K562 (cell line): ENCODE data around the gene KIAA0825. TPM values are rescaled to one million over a fixed set of nuclear protein-coding genes. Genes with fewer than 3 reads are reported as not detected.

ENCODE experiments used
- ATAC-seq: fragments of 200-7000 bp; cut with Tn5 transposase; 3 replicates; pipeline ENCODE4 v1.9.1; 2020; ENCODE audit warnings: moderate library complexity
- BruUV-seq: library from RNA; stranded (reverse); fragments of 400-500 nt; replicated peaks from 2 replicates; lab custom pipeline; 2021; lab: Mats Ljungman, UMichigan
- CTCF ChIA-PET: fragments of 300-600 bp; formaldehyde crosslinking; extraction: SDS; loops from one replicate; lab custom pipeline; 2021; ENCODE audit warnings: low intra/inter-chr PET ratio; lab: Yijun Ruan, JAX
- POLR2A ChIA-PET: fragments of 300-600, 350-650 bp; sonication (Branson Sonifier 250); formaldehyde crosslinking; extraction: SDS; loops from one replicate; lab custom pipeline; 2021; ENCODE audit warnings: antibody characterized with exemption, inconsistent platforms; lab: Yijun Ruan, JAX
- DNase-seq, 4 experiments: peaks; one replicate each; pipeline versions ENCODE4 v3.0.0 to v3.0.0-alpha.2; 2011 to 2018; ENCODE audit warnings: low spot score in 3 of 4, mixed read lengths in 3 of 4; ENCODE audit errors: extremely low read depth in 1 of 4
- FAIRE-seq: peaks from 2 replicates; lab custom pipeline; 2011; peaks lifted over from hg19 to GRCh38; lab: Jason Lieb, UNC
- H2AFZ ChIP-seq: 2 replicates; pipeline ENCODE4 v1.6.0; 2011; ENCODE audit warnings: low read depth, low read length, control low read depth, inconsistent platforms
- H3K27ac ChIP-seq: fragments of 200-600 bp; 3 replicates; pipeline ENCODE4 v1.8.0; 2011; ENCODE audit warnings: low read depth, mild to moderate bottlenecking, control low read depth, inconsistent platforms, low read length, moderate library complexity, mixed read lengths; ENCODE audit errors: extremely low read depth
- H3K27me3 ChIP-seq, 2 experiments: fragments of 300-600 bp in 1 of 2; 2 replicates in 1 of 2; 3 replicates in 1 of 2; pipeline versions ENCODE4 v1.6.0 to v1.8.0; 2011; ENCODE audit warnings: inconsistent platforms in 2 of 2, low read length in 2 of 2, mild to moderate bottlenecking in 1 of 2, mixed read lengths in 1 of 2, moderate library complexity in 1 of 2; ENCODE audit not compliant: control insufficient read depth in 2 of 2, insufficient read depth in 2 of 2
- H3K36me3 ChIP-seq: fragments of 300-600 bp; 3 replicates; pipeline ENCODE4 v1.8.0; 2011; ENCODE audit warnings: mild to moderate bottlenecking, low read length, inconsistent platforms; ENCODE audit not compliant: control insufficient read depth, insufficient read depth
- H3K4me1 ChIP-seq, 2 experiments: fragments of 200-600 bp in 1 of 2; replicated peaks in 1 of 2; 2 replicates in 1 of 2; 3 replicates in 1 of 2; pipeline versions ENCODE4 v1.5.1 to v1.8.0; 2011; ENCODE audit warnings: inconsistent platforms in 2 of 2, low read length in 2 of 2, mild to moderate bottlenecking in 1 of 2, mixed read lengths in 1 of 2, moderate library complexity in 1 of 2; ENCODE audit not compliant: control insufficient read depth in 2 of 2, insufficient read depth in 2 of 2
- H3K4me2 ChIP-seq: 2 replicates; pipeline ENCODE4 v1.6.1; 2011; ENCODE audit warnings: low read length, control low read depth, inconsistent platforms, mixed read lengths; ENCODE audit not compliant: insufficient read depth
- H3K4me3 ChIP-seq: fragments of 200-600 bp; sonication (generic), shearing (Covaris generic); 2 replicates; pipeline ENCODE4 v1.5.1; 2016; ENCODE audit warnings: control low read depth, inconsistent platforms
- H3K79me2 ChIP-seq: fragments of 200-600 bp; 3 replicates; pipeline ENCODE4 v1.8.0; 2011; ENCODE audit warnings: low read length, inconsistent platforms; ENCODE audit not compliant: control insufficient read depth, insufficient read depth
- H3K9ac ChIP-seq, 2 experiments: 2 replicates each; pipeline versions ENCODE4 v1.6.0 to v1.6.1; 2011; ENCODE audit warnings: low read depth in 2 of 2, low read length in 2 of 2, control low read depth in 1 of 2, inconsistent platforms in 1 of 2, mild to moderate bottlenecking in 1 of 2, mixed read lengths in 1 of 2; ENCODE audit not compliant: insufficient read depth in 1 of 2
- H3K9me1 ChIP-seq: one replicate; pipeline ENCODE4 v1.6.0; 2011; ENCODE audit warnings: inconsistent platforms, mild to moderate bottlenecking, low read length, moderate library complexity; ENCODE audit not compliant: control insufficient read depth, insufficient read depth
- H3K9me3 ChIP-seq: replicated peaks from 2 replicates; pipeline ENCODE4 v1.5.1; 2011; ENCODE audit warnings: low read depth, low read length, inconsistent platforms; ENCODE audit not compliant: control insufficient read depth, insufficient read depth
- H4K20me1 ChIP-seq: replicated peaks from 2 replicates; pipeline ENCODE4 v1.6.1; 2011; ENCODE audit warnings: low read length, inconsistent platforms, mixed read lengths; ENCODE audit not compliant: control insufficient read depth, insufficient read depth
- CEBPG ChIP-seq, 3 experiments: fragments of 200-800 bp in 1 of 3; sonication (Bioruptor generic) in 1 of 3; sonication (generic) in 1 of 3; formaldehyde crosslinking in 1 of 3; IDR thresholded peaks in 2 of 3; conservative IDR thresholded peaks in 1 of 3; 2 replicates each; pipeline versions ENCODE4 v1.6.1 to v1.8.0; 2016 to 2022; ENCODE audit warnings: missing compliant biosample characterization in 2 of 3, missing genetic modification characterization in 2 of 3, mild to moderate bottlenecking in 1 of 3, missing genetic modification reagents in 1 of 3
- NUFIP1 ChIP-seq: fragments of 450-650 bp; IDR thresholded peaks from 2 replicates; pipeline ENCODE4 v1.6.1; 2018; ENCODE audit not compliant: partially characterized antibody
- ZNF589 ChIP-seq: fragments of 200-800 bp; sonication (Bioruptor generic); IDR thresholded peaks from 2 replicates; pipeline ENCODE4 v1.6.1; 2016; ENCODE audit warnings: low read depth, missing genetic modification characterization, missing compliant biosample characterization
- WGBS: fragments of 100-300 bp; shearing (Covaris generic); methylation state at CpG from one replicate; pipeline ENCODE4 v1.1.6; 2016; ENCODE audit warnings: low coverage, mixed read lengths; ENCODE audit not compliant: insufficient coverage; ENCODE audit errors: missing lambda C conversion rate; 5-methylcytosine and 5-hydroxymethylcytosine counted together
- in situ Hi-C: fragments of 300-500 bp; cut with MboI; formaldehyde crosslinking; loops from 4 replicates; pipeline ENCODE4 v1.15.0; 2018; ENCODE audit warnings: inconsistent platforms, mixed read lengths
- intact Hi-C: fragments of 100-400 bp; cut with micrococcal nuclease; formaldehyde crosslinking; loops from 2 replicates; pipeline ENCODE4 v1.14.2; 2022
- polyA plus RNA-seq, 8 experiments: library from polyadenylated mRNA; depleted of rRNA in 4 of 8; stranded (reverse) in 5 of 8; unstranded in 3 of 8; fragments of >200 nt; fragmentation: Nextera tagmentation in 2 of 8; fragmentation: Illumina TruSeq in 1 of 8; extraction: Ambion mirVana in 2 of 8; extraction: Trizol in 1 of 8; gene quantifications; 2 replicates each; pipeline versions ENCODE4 v1.2.1 to v1.2.3, GENCODE V29; 2011 to 2014; ENCODE audit warnings: inconsistent platforms in 1 of 8, missing spikeins in 1 of 8
- total RNA-seq, 7 experiments: library from RNA; depleted of rRNA in 6 of 7; stranded (reverse); fragments of >200 nt in 6 of 7; fragmentation: Illumina TruSeq in 2 of 7; extraction: Trizol in 2 of 7; gene quantifications; 2 replicates each; pipeline versions ENCODE4 v1.2.1 to v1.2.3, GENCODE V29; 2011 to 2021; ENCODE audit warnings: low replicate concordance in 1 of 7
- TF ChIP-seq, protein P1 (sequence below): fragments of 250-450 bp; sonication (Bioruptor Pico); IDR thresholded peaks from 2 replicates; pipeline ENCODE4 v1.4.0; 2020
- TF ChIP-seq, protein P2 (sequence below): fragments of 450-650 bp; formaldehyde crosslinking; IDR thresholded peaks from 2 replicates; pipeline ENCODE4 v1.4.0; 2020; ENCODE audit warnings: mild to moderate bottlenecking, mixed read lengths

The KIAA0825 gene
- total and polyA plus RNA-seq, 9 of the 15 experiments (the other 6 are each of a cell fraction or from before 2014, with no cell fraction given) = 0.05 to 0.36 (median 0.16) TPM; not detected in 1

DNA sequence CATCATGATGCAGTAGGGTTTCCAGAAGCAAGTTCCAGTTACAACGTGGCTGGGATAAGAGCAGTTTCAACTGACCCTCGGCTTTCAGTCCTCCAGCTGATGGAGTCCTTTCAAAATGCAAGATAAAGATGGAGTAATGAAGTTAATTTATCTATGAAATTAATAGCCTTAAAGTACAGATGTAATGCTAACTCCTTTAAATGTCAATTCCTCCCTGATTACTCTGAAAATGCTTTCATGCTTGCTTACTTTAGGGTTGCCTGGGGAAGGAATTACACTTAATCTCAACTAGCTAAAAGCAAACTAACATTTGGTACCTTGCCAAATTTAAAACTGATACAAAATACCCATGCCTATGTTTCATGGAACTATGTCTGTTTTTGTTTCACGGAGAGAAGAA, 178.4 kb downstream of the KIAA0825 start (continued):
- TF ChIP-seq, protein P1, sequence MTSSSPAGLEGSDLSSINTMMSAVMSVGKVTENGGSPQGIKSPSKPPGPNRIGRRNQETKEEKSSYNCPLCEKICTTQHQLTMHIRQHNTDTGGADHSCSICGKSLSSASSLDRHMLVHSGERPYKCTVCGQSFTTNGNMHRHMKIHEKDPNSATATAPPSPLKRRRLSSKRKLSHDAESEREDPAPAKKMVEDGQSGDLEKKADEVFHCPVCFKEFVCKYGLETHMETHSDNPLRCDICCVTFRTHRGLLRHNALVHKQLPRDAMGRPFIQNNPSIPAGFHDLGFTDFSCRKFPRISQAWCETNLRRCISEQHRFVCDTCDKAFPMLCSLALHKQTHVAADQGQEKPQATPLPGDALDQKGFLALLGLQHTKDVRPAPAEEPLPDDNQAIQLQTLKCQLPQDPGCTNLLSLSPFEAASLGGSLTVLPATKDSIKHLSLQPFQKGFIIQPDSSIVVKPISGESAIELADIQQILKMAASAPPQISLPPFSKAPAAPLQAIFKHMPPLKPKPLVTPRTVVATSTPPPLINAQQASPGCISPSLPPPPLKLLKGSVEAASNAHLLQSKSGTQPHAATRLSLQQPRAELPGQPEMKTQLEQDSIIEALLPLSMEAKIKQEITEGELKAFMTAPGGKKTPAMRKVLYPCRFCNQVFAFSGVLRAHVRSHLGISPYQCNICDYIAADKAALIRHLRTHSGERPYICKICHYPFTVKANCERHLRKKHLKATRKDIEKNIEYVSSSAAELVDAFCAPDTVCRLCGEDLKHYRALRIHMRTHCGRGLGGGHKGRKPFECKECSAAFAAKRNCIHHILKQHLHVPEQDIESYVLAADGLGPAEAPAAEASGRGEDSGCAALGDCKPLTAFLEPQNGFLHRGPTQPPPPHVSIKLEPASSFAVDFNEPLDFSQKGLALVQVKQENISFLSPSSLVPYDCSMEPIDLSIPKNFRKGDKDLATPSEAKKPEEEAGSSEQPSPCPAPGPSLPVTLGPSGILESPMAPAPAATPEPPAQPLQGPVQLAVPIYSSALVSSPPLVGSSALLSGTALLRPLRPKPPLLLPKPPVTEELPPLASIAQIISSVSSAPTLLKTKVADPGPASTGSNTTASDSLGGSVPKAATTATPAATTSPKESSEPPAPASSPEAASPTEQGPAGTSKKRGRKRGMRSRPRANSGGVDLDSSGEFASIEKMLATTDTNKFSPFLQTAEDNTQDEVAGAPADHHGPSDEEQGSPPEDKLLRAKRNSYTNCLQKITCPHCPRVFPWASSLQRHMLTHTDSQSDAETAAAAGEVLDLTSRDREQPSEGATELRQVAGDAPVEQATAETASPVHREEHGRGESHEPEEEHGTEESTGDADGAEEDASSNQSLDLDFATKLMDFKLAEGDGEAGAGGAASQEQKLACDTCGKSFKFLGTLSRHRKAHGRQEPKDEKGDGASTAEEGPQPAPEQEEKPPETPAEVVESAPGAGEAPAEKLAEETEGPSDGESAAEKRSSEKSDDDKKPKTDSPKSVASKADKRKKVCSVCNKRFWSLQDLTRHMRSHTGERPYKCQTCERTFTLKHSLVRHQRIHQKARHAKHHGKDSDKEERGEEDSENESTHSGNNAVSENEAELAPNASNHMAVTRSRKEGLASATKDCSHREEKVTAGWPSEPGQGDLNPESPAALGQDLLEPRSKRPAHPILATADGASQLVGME = no peak
- no peak for TF ChIP-seq ZNF589 (CRISPR knock-in tag)
- no peak for TF ChIP-seq NUFIP1

DNA sequence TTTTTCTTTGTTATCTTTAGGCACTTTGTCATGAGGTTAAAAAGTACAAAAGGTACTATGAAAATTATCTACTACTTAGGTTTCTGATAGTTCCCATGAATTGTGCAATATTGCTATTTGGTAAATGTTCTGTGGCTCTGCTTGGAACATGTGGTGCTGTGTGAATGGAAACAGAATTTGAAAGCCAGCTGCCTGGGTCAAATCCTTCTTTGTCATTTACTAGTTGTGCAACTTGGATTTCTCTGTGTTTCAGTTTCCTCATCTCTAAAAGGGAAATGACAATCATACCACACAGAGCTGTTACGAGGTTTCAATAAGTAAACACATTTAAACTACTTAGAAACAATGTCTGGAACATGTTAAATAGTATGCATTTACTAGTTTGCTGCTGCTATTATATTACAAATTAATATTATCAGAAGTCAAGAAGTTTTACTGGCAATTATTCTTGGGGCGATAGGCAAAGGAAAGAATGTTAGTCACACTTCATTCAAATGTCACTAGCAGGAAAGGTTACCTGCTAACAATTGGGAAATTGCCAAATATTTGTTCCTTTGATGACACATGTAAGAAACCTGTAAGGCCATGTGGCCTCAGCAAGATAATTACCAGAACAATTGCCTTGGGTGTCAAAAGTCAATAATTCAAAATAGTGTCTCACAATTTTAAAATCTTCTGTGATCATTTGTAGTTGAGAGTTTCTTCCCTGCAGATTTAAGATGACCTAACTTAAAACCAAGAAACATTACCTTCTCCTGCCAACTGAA, 184.8 kb downstream of the KIAA0825 start:
- H3K36me3 ChIP-seq = no peaks in the 10 kb centered on the region
- no TSS peak for BruUV-seq
- H3K27me3 ChIP-seq = no peaks in the 10 kb centered on the region
- no peaks in the 10 kb centered on the region for H3K9me3 ChIP-seq
- H3K9me1 ChIP-seq = no peaks in the 10 kb centered on the region
- POLR2A ChIA-PET = no interaction called here
- in situ Hi-C loops = no loop called here
- no peak overlapping the region for H3K9ac ChIP-seq
- TF ChIP-seq, protein P2, sequence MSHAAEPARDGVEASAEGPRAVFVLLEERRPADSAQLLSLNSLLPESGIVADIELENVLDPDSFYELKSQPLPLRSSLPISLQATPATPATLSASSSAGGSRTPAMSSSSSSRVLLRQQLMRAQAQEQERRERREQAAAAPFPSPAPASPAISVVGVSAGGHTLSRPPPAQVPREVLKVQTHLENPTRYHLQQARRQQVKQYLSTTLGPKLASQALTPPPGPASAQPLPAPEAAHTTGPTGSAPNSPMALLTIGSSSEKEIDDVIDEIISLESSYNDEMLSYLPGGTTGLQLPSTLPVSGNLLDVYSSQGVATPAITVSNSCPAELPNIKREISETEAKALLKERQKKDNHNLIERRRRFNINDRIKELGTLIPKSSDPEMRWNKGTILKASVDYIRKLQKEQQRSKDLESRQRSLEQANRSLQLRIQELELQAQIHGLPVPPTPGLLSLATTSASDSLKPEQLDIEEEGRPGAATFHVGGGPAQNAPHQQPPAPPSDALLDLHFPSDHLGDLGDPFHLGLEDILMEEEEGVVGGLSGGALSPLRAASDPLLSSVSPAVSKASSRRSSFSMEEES = no peak
- TF ChIP-seq CEBPG (CRISPR knock-in tag; IDR thresholded peaks at IDR 0.05) = no peak
- TF ChIP-seq CEBPG (tag; conservative IDR thresholded peaks at IDR 0.05 in 1 of 2, IDR thresholded peaks at IDR 0.05 in 1 of 2) = 0 out of 4 replicates have a peak, but pooled peaks of 1 of the 2 experiments have one; percentile 8
- TF ChIP-seq, all 486 proteins: peak for 1
- DNase-seq (no peak), ATAC-seq (no peak), FAIRE-seq (no peak)
- Histone ChIP-seq H3K4me3 (no peak overlapping the region), H3K79me2 (no peaks in the 10 kb centered on the region), H3K4me1 (no peaks in the 10 kb centered on the region), H3K27ac (no peak overlapping the region), H3K4me2 (no peak overlapping the region), H4K20me1 (no peaks in the 10 kb centered on the region), H2AFZ (no peak overlapping the region)
- 3% methylated on average over 2 of the region's 2 CpGs for WGBS
- intact Hi-C loops = no loop called here
- CTCF ChIA-PET = no interaction called here
